Activated CD8-positive, alpha-beta memory T cell treated with anti-CD3 and anti-CD28 coated beads, Interleukin-2, amount 50 U/mL, for 24 hours (primary cell): ENCODE data around the gene MAGI3.
"Not testable (repeated sequence)": the region's sequence is repeated elsewhere in the genome, so short reads cannot be mapped to it uniquely, and the experiment has no call there.

ENCODE experiments used
- DNase-seq: peaks from one replicate; pipeline ENCODE4 v3.0.0-alpha.2; 2020; ENCODE audit errors: extremely low read depth

MAGI3 gene

GRCh38 chr1:113517983-113518382, 127.7 kb downstream of the MAGI3 start:
- DNase-seq = no peak

- DNase-seq = no peak
These were observed 129.2 kb downstream of the MAGI3 start for GRCh38 chr1:113519556-113519955.

GRCh38 chr1:113530021-113530420, 139.7 kb downstream of the MAGI3 start:
- no peak for DNase-seq

GRCh38 chr1:113531321-113531720, 141.0 kb downstream of the MAGI3 start:
- DNase-seq = no peak

GRCh38 chr1:113533061-113533460, 142.7 kb downstream of the MAGI3 start:
- DNase-seq = no peak

GRCh38 chr1:113534130-113534817, 144.0 kb downstream of the MAGI3 start:
- DNase-seq = no peak

GRCh38 chr1:113534875-113535274, 144.6 kb downstream of the MAGI3 start:
- DNase-seq = no peak

GRCh38 chr1:113536182-113536780, 146.0 kb downstream of the MAGI3 start:
- no peak for DNase-seq

GRCh38 chr1:113538225-113538624, 147.9 kb downstream of the MAGI3 start:
- no peak for DNase-seq

GRCh38 chr1:113540335-113540734, 150.0 kb downstream of the MAGI3 start:
- DNase-seq = no peak

- DNase-seq = no peak
These were observed 150.8 kb downstream of the MAGI3 start for GRCh38 chr1:113541106-113541505.

- no peak for DNase-seq
These were observed 151.9 kb downstream of the MAGI3 start for GRCh38 chr1:113542221-113542701.

- DNase-seq = no peak
These were observed 152.8 kb downstream of the MAGI3 start for GRCh38 chr1:113543110-113543509.

- no peak for DNase-seq
These were observed 154.9 kb downstream of the MAGI3 start for GRCh38 chr1:113545210-113545609.

- no peak for DNase-seq
These were observed 155.3 kb downstream of the MAGI3 start for GRCh38 chr1:113545626-113546025.

- DNase-seq = no peak
These were observed 161.4 kb downstream of the MAGI3 start for GRCh38 chr1:113551728-113552127.

GRCh38 chr1:113552244-113552643, 161.9 kb downstream of the MAGI3 start:
- DNase-seq = no peak

- DNase-seq = no peak
These were observed 166.9 kb downstream of the MAGI3 start for GRCh38 chr1:113557187-113557586.

GRCh38 chr1:113565621-113566020, 175.3 kb downstream of the MAGI3 start:
- no peak for DNase-seq

GRCh38 chr1:113567427-113567826, 177.1 kb downstream of the MAGI3 start:
- DNase-seq = no peak

- DNase-seq = not testable (repeated sequence)
These were observed 185.5 kb downstream of the MAGI3 start for GRCh38 chr1:113575744-113576260.

GRCh38 chr1:113576271-113576670, 186.0 kb downstream of the MAGI3 start:
- DNase-seq = no peak
